Measurements from ENCODE around the gene SLC22A23. TPM values are rescaled to one million over a fixed set of nuclear protein-coding genes. Genes with fewer than 3 reads are reported as not detected.

The SLC22A23 gene
- total RNA-seq, 4 donors from 2014 or later = 16.6 to 21.8 (median 17.6) TPM

GRCh38 chr6:3280866-3281465 is 175.9 kb downstream of the SLC22A23 start:
- WGBS, 2 donors = 90 to 97% methylated on average over 10 to 14 of the region's 14 CpGs
- peak overlapping the region in 1 of 3 donors; percentile 41 for H3K27ac ChIP-seq
- DNase-seq = no peak
- H3K9me3 ChIP-seq = no peaks in the 10 kb centered on the region
- no peaks in the 10 kb centered on the region for H3K36me3 ChIP-seq
- H3K4me3 ChIP-seq (replicated peaks in 1 of 3) = no peak overlapping the region
- H3K27me3 ChIP-seq = no peaks in the 10 kb centered on the region
- intact Hi-C loops (cut with DNase I) = no loop called here
- H3K4me1 ChIP-seq = peaks cover 0 to 6% of the 10 kb centered on the region in 2 donors
- no peak for TF ChIP-seq CTCF (IDR thresholded peaks at IDR 0.05)
- no peak for TF ChIP-seq POLR2A (IDR thresholded peaks at IDR 0.05)

- H3K27ac ChIP-seq = peak overlapping the region in 1 of 3 donors; percentile 13
- peaks cover 0 to 6% of the 10 kb centered on the region in 2 donors for H3K4me1 ChIP-seq
- no peak overlapping the region for H3K4me3 ChIP-seq (replicated peaks in 1 of 3)
- intact Hi-C loops (cut with DNase I) = no loop called here
- TF ChIP-seq POLR2A (IDR thresholded peaks at IDR 0.05) = no peak
- no peak for TF ChIP-seq CTCF (IDR thresholded peaks at IDR 0.05)
- H3K36me3 ChIP-seq = no peaks in the 10 kb centered on the region
- no peaks in the 10 kb centered on the region for H3K9me3 ChIP-seq
- WGBS, 2 donors = 84 to 90% methylated on average over 14 of the region's 14 CpGs
- no peaks in the 10 kb centered on the region for H3K27me3 ChIP-seq
- no peak for DNase-seq
Observed at GRCh38 chr6:3280091-3280490, 176.8 kb downstream of the SLC22A23 start.

DNA sequence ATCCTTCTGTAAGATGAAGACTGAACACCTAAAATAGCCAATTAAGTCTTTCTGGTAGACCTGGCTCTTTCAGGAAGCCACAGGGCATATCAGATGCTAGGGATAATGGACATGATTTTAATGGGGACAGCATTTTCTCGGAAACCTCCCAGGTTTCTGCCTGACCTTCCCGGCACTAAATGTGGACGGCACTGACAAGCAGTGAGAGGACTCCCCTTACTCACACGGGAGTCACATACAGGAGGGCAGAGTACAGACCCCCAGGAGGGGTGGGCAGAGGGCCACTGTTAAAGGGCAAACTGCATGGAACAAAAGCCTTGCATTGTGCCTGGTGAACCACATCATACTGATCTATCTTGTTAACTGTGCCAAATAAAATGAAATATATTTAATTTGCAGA is 178.2 kb downstream of the SLC22A23 start:
- H3K9me3 ChIP-seq = no peaks in the 10 kb centered on the region
- intact Hi-C loops (cut with DNase I) = loop anchor here (2.0 to 10.0 kb wide), 3 partner anchors 179 to 716 kb away; partner anchors contain the start of gene SLC22A23
- no peak for TF ChIP-seq CTCF (IDR thresholded peaks at IDR 0.05)
- no peak for TF ChIP-seq POLR2A (IDR thresholded peaks at IDR 0.05)
- WGBS, 2 donors = 79 to 86% methylated on average over 4 of the region's 4 CpGs
- no peak overlapping the region for H3K27ac ChIP-seq
- DNase-seq = no peak
- H3K4me1 ChIP-seq = peaks cover 0 to 6% of the 10 kb centered on the region in 2 donors
- no peaks in the 10 kb centered on the region for H3K27me3 ChIP-seq
- no peak overlapping the region for H3K4me3 ChIP-seq (replicated peaks in 1 of 3)
- H3K36me3 ChIP-seq = no peaks in the 10 kb centered on the region

DNA sequence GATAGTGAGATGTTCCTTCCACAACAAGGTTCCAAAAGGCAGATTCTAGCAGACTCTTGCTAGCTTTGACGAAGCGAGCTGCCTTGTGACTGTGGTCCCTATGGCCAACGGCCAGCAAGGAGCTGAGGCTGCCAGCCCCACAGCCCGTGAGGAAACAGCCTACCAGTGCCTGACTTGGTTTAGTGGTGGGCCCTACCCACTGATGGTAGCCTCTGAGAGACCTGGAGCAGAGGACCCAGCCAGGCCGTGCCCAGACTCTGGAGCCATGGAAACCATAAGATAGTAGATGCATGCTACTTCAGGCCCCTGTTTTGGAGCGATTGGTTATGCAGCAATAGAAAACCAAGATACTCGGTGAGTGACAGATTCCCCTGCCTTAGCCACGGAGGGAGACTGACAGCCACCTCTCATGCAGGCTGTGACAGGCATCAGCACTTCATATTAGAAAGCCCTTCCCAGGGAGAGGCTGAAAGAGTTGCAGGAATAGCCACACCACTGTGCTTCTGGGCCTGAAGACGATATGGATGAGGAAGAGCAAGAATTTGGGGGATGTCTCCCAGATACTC is 178.9 kb downstream of the SLC22A23 start:
- H3K27me3 ChIP-seq = no peaks in the 10 kb centered on the region
- WGBS, 2 donors = 83 to 87% methylated on average over 6 to 9 of the region's 9 CpGs
- peaks cover 0 to under 1% of the 10 kb centered on the region in 2 donors for H3K36me3 ChIP-seq
- H3K4me1 ChIP-seq = peaks cover 0 to 6% of the 10 kb centered on the region in 2 donors
- DNase-seq = no peak
- no peak overlapping the region for H3K27ac ChIP-seq
- no peak overlapping the region for H3K4me3 ChIP-seq (replicated peaks in 1 of 3)
- intact Hi-C loops (cut with DNase I) = loop anchor here (2.0 to 10.0 kb wide), 3 partner anchors 179 to 717 kb away; partner anchors contain the start of gene SLC22A23
- TF ChIP-seq CTCF (IDR thresholded peaks at IDR 0.05) (no peak), POLR2A (IDR thresholded peaks at IDR 0.05) (no peak)
- H3K9me3 ChIP-seq = no peaks in the 10 kb centered on the region

DNA sequence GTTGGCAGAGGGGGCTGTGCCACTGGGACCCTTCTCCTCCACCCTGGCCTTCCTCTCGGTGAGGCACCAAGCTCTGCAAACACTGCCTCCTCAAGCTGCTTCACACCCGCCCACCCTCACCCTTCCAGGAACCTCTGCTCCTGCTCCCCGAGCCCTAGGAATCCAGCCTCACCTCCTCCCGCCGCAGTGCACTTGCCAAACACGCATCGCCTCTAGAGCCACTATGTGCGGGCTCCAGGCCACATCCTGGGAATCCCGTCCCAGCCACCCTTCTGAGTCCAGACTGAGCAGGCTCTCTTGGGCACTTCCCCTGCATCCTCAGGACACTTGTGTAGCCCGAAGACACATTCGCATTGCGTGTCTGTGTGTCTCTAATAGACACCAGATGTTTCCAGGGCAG is 179.6 kb downstream of the SLC22A23 start:
- WGBS, 2 donors = 87 to 90% methylated on average over 12 of the region's 12 CpGs
- TF ChIP-seq POLR2A (IDR thresholded peaks at IDR 0.05) (no peak), CTCF (IDR thresholded peaks at IDR 0.05) (no peak)
- no peak for DNase-seq
- Histone ChIP-seq H3K36me3 (peaks cover 0 to 8% of the 10 kb centered on the region in 2 donors), H3K27me3 (no peaks in the 10 kb centered on the region), H3K4me1 (peaks cover 0 to under 1% of the 10 kb centered on the region in 2 donors), H3K4me3 (replicated peaks in 1 of 3) (no peak overlapping the region), H3K9me3 (no peaks in the 10 kb centered on the region), H3K27ac (no peak overlapping the region)
- intact Hi-C loops (cut with DNase I) = loop anchor here (5.0 to 10.0 kb wide), 2 partner anchors 180 to 718 kb away; partner anchors contain the start of gene SLC22A23
